SHP77 treated with DMSO at 0.1 percent for 48 hours (cell line): ENCODE results near the gene TMEM41B.
A peak's percentile ranks its signal among the peaks of the same experiment; 100 is the strongest.
"Not testable (repeated sequence)": the region's sequence is repeated elsewhere in the genome, so short reads cannot be mapped to it uniquely, and the experiment has no call there.

Experiments
- DNase-seq: peaks from one replicate; lab custom pipeline; 2025; lab: John Stamatoyannopoulos, UW

Gene TMEM41B, protein sequence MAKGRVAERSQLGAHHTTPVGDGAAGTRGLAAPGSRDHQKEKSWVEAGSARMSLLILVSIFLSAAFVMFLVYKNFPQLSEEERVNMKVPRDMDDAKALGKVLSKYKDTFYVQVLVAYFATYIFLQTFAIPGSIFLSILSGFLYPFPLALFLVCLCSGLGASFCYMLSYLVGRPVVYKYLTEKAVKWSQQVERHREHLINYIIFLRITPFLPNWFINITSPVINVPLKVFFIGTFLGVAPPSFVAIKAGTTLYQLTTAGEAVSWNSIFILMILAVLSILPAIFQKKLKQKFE

DNA sequence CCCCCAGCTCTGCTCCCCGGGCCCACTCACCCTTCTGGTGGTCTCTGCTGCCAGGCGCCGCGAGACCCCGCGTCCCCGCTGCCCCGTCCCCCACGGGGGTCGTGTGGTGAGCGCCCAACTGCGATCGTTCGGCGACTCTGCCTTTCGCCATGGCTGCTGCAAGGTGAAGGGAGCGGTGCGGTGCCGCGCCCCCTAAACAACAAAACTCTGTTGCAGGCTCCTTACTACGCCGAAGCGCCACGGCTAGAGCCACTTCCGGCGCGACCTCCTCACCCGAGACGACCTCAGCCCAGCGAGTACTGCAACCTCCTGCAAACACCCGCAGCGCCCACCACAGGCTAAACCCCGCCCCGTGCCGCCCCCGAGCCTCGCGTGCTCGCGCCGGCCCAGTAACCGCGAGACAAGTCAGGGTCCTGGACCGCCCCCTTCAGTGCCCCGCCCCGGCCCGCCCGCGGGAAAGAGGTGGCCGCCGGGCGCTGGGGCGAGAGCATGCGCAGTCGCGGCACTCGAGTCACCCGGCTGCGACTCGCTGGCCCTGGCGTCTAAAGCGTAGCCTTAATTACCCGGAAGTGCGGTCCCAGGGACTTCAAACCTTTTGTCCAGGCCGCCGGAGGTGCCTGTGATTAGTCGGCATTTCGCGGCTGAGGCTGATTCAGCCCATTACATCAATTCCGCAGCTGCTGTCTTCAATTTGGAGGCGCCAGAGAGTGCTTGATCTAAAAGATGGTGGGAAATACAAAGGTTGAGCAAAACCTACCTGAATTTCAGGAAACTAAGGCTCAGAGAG is at the start of gene TMEM41B:
TMEM41B (minus strand) TSS at position 303 of the 787 bp plus-strand sequence; CDS start at position 151, 152 bp downstream.
- peak; percentile 88 for DNase-seq

DNA sequence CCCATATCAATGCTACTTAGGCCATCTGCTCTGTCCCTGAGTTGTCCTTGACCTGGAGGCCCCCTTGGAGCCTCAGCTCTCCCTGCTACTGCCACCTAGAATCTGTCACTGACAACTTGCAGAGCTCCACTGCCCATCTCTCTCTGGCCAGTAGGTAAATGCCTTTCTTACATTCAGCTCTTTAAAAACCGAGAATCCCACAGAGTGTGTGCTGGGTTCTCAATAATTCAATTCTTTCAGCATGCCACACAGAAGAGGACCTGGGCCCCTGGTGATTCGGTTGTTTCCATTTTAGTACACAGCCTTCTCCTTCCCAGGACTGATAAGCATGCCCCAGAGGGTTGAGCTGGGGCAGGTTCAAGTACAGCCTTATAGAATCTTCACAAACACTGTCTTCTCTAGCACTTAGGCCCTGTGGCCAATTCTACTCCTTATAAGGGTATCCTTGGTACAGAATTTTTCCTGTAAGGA is 48.0 kb upstream of the TMEM41B start:
- DNase-seq = no peak

DNA sequence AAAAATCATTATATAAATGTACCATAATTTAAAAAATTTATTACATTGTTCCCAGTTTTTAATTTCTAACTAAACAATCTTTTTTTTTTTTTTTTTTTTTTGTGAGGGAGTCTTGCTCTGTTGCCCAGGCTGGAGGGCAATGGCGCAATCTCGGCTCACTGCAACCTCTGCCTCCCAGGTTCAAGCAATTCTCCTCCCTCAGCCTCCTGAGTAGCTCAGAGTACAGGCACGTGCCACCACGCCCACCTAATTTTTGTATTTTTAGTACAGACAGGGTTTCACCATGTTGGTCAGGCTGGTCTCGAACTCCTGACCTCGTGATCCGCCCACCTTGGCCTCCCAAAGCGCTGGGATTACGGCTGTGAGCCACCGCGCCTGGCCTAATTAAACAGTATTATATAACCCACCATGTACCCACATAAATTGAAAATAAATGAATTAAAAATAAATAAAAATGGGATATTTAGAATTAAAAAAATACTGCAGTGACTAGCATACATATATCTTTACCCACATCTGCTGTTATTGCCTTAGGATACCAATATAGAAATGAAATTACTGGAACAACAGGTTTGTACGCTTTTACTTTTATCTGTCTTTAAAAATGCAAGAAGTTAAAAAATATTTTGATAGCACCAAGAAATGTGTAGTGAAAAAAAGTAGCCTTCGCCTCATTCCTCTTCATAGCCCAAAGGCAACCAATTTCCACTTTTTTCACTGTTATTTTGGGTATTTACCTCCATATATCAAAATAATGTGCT is 46.6 kb upstream of the TMEM41B start:
- not testable (repeated sequence) for DNase-seq

GRCh38 chr11:9357041-9357440 is 42.6 kb upstream of the TMEM41B start:
- DNase-seq = no peak

- DNase-seq = no peak
Observed at GRCh38 chr11:9351321-9351881, 37.0 kb upstream of the TMEM41B start.

DNA sequence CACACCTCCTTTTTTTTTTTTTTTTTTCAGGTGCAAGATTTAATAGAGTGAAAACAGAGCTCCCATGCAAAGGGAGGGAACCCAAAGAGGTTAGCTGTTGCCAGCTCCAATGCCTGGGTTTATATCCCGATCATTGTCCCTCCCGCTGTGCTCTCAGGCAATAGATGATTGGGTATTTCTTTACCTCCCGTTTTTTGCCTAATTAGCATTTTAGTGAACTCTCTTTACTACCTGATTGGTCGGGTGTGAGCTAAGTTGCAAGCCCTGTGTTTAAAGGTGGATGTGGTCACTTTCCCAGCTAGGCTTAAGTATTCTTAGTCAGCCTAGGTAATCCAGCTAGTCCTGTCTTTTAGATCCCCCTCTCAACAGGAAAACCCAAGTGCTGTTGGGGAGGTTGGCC is 33.4 kb upstream of the TMEM41B start:
- not testable (repeated sequence) for DNase-seq

DNA sequence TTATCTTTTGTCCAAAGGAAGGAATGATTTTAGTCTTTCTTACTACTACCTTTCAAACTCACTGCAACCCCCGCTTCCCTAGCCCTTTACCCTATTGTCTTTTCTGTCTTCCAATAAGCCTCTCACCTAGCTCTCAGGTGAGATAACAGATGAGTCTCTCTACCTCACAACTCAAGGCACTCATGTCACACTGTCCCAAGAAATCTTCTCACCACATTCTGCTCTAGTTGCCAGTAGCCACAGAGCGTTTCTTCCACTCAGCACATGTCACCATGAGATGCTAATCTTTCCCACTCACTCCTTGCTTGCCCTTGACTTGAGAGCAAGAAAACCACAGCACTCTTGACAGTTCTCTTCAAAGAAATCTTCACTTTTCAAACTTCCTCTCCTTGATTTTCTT is 32.7 kb upstream of the TMEM41B start:
- no peak for DNase-seq

GRCh38 chr11:9344061-9344680 is 29.8 kb upstream of the TMEM41B start:
- DNase-seq = no peak

- no peak for DNase-seq
Observed at GRCh38 chr11:9341638-9342178, 27.3 kb upstream of the TMEM41B start.

DNA sequence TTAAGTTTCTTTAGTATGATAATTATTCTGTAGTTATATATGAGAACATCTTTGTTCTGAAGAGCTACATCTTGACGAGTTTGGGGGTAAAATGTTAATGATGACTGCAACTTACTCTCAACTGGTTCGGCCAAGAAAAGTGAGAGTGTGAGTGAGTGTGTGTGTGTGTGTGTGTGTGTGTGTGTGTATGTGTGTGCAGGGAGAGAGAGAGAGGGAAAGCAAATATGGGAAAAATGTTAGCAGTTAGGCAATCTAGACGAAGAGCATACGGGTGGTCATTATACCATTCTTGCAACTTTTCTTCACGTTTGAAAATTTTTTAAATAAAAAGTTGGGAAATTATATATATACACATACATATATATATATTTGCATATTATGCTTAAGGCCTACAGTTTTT is 18.3 kb upstream of the TMEM41B start:
- DNase-seq = no peak

DNA sequence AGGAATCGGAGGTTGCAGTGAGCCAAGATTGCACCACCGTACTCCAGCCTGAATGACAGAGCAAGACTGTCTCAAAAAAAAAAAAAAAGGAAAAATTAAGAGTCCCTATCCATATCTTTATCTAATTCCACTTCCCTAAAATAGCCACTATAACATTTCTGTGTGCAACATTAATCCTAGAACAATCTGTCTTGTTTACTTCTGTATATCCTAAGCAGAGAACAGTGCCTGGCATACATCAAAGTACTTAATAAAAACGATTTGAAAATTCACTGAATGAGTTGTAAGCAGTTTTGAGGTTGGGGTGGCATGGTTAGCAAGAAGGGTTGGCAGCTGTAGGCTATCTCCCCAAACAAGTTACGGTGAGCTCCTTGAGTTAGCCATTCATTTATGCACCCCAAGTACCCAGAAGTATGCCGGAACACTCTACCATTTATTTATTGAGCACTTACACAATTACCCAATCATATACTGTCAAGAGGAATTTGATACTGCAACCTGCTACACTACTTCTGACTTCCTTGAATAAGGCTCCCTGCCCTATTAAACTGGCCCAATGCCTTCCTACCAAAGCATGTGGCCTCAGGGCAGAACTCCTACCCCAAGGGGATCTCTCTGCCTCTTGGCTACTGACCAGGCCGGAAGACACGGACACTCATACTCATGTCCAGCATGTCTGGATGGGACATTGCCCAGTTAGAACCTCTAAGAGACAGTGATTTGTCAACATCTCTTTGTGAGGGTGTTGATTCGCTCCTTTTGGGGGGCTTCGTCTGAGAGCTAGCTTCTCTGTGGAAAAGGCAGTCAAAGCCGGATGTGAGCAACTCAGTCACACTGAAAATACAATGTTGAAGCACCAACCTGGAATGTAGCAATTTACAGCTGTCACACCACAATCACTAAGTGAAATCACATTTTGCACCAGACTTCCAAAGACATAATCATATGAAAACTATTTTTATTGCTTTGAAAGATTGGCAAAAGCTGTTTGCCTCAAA is 16.3 kb upstream of the TMEM41B start:
- DNase-seq = no peak

DNA sequence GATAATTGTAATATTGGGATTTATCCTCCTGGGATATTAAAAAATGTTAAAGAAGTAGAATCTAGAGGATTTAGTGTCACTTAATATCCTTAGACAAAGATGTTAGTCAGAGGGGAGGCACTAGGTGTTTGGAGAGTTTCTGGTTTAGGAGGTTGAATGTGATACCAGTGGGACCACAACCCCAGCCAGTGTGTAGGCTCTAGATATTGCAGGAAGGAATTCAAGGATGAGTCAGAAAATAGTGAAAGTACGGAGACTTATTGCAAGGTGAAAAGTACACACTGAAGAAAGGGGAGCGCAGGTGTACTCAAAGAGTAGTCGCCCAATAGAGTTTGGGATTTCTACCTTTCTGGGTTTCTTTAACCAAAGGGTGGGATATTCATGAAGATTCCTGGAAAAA is 5.7 kb upstream of the TMEM41B start:
- no peak for DNase-seq

DNA sequence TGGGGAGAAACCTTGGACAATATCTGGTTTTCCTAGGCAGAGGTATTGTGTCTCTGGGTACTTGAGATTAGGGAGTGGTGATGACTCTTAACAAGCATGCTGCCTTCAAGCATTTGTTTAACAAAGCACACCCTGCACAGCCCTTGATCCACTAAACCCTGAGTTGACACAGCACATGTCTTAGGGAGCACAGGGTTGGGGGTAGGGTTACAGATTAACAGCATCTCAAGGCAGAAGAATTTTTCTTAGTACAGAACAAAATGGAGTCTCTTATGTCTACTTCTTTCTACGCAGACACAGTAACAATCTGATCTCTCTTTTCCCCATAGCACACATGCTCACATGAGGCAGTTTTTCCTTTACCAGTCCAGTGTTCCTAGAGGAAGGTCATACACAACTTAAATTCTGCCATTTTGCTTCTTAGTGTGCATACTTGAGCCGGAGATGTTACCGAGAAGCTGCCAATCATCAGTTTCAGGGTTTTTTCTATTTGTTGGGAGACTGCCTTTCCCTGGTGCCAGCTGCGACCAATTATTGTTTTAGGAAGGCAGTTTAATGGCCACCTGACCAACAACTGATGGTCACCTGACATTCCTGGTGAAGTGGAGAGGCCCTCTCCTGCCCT is 5.1 kb upstream of the TMEM41B start:
- not testable (repeated sequence) for DNase-seq

DNA sequence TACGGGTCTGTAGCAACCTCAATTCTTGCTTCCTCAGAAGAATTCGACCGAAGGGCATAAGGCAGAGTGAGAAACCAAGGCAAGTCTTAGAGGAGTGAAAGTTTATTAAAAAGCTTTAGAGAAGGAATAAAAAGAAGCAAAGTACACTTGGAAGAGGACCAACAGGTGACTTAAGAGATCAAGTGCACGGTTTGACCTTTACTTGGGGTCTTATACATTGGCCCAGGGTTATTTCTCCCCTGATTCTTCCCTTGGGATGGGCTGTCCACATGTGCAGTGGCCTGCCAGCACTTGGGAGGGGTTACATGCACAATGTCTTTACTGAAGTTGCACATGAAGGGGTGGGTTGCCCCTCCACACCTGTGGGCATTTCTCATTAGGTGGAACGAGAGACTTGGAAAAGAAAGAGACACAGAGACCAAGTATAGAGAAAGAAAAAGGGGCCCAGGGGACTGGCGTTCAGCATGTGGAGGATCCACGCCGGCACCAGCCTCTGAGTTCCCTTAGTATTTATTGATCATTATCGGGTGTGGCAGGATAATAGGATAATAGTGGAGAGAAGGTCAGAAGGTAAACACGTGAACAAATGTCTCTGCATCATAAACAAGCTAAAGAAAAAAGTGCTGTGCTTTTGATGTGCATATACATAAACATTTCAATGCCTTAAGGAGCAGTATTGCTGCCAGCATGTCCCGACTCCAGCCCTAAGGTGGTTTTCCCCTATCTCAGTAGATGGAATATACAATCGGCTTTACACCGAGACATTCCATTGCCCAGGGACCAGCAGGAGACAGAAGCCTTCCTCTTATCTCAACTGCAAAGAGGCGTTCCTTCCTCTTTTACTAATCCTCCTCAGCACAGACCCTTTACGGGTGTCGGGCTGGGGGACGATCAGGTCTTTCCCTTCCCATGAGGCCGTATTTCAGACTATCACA is 4.3 kb upstream of the TMEM41B start:
- DNase-seq = not testable (repeated sequence)

- no peak for DNase-seq
Observed at GRCh38 chr11:9316334-9316733, 1.9 kb upstream of the TMEM41B start.

- DNase-seq = no peak
Observed at GRCh38 chr11:9315078-9315688, 790 bp upstream of the TMEM41B start.

- no peak for DNase-seq
Observed at GRCh38 chr11:9313648-9314290, 624 bp downstream of the TMEM41B start.
